Effector CD8-positive, alpha-beta T cell (primary cell): ENCODE measurements around the gene MRPS12.
A peak's percentile ranks its signal among the peaks of the same experiment; 100 is the strongest.
"Not testable (repeated sequence)": the region's sequence is repeated elsewhere in the genome, so short reads cannot be mapped to it uniquely, and the experiment has no call there.

Source experiments
- DNase-seq: peaks from one replicate; lab custom pipeline; 2025; lab: John Stamatoyannopoulos, UW
- total RNA-seq, 4 experiments: gene quantifications; one replicate each; lab custom pipeline; 2026; lab: John Stamatoyannopoulos, UW

MRPS12 gene
- 14.9 to 37.7 (median 21.3) reads per million in 4 experiments for total RNA-seq

- peak; percentile 95 for DNase-seq
These were observed at the start of gene MRPS12 for GRCh38 chr19:38930776-38931520. Gene MRPS12 (plus strand): TSS chr19:38930944. CDS start chr19:38931295, 351 bp downstream.

GRCh38 chr19:38883286-38883685 lies 47.5 kb upstream of the MRPS12 start:
- DNase-seq, result no peak

GRCh38 chr19:38884691-38885090 lies 46.1 kb upstream of the MRPS12 start:
- not testable (repeated sequence) for DNase-seq

- DNase-seq, result no peak
These were observed 41.9 kb upstream of the MRPS12 start for GRCh38 chr19:38888876-38889275.

GRCh38 chr19:38889803-38890202 lies 40.9 kb upstream of the MRPS12 start:
- no peak for DNase-seq

- DNase-seq, result no peak
These were observed 40.1 kb upstream of the MRPS12 start for GRCh38 chr19:38890686-38891085.

GRCh38 chr19:38891771-38892170 lies 39.0 kb upstream of the MRPS12 start:
- DNase-seq, result no peak

- DNase-seq, result no peak
These were observed 37.9 kb upstream of the MRPS12 start for GRCh38 chr19:38892841-38893240.

GRCh38 chr19:38893341-38893771 lies 37.4 kb upstream of the MRPS12 start:
- no peak for DNase-seq

- no peak for DNase-seq
These were observed 35.8 kb upstream of the MRPS12 start for GRCh38 chr19:38894968-38895367.

GRCh38 chr19:38898788-38899446 lies 31.8 kb upstream of the MRPS12 start:
- no peak for DNase-seq

- DNase-seq, result peak; percentile 99
These were observed 31.1 kb upstream of the MRPS12 start, which contains the start of the genes NFKBIB and SIRT2 for GRCh38 chr19:38899447-38900201. Gene NFKBIB (plus strand): TSS chr19:38899969. CDS start chr19:38900033, 64 bp downstream. Gene SIRT2 (minus strand): TSS chr19:38899618. CDS start chr19:38899521, 97 bp downstream.

- DNase-seq, result no peak
These were observed 30.5 kb upstream of the MRPS12 start for GRCh38 chr19:38900202-38900629.

GRCh38 chr19:38900743-38901190 lies 30.0 kb upstream of the MRPS12 start:
- no peak for DNase-seq

GRCh38 chr19:38901683-38902082 lies 29.1 kb upstream of the MRPS12 start:
- no peak for DNase-seq

- no peak for DNase-seq
These were observed 25.9 kb upstream of the MRPS12 start for GRCh38 chr19:38904581-38905539.

- DNase-seq, result no peak
These were observed 25.1 kb upstream of the MRPS12 start for GRCh38 chr19:38905620-38906019.

GRCh38 chr19:38907227-38907626 lies 23.5 kb upstream of the MRPS12 start:
- DNase-seq, result no peak

- no peak for DNase-seq
These were observed 23.1 kb upstream of the MRPS12 start for GRCh38 chr19:38907670-38908069.

GRCh38 chr19:38908911-38909310 lies 21.8 kb upstream of the MRPS12 start:
- no peak for DNase-seq

- no peak for DNase-seq
These were observed 20.3 kb upstream of the MRPS12 start for GRCh38 chr19:38910488-38910887.
